GM13976 (cell line): ENCODE data around the gene RAB37.

Experiments
- DNase-seq: peaks from one replicate; pipeline ENCODE4 v3.0.0; 2012; ENCODE audit warnings: low spot score
- CTCF ChIP-seq: IDR thresholded peaks from 2 replicates; pipeline ENCODE4 v1.5.1; 2012; ENCODE audit warnings: borderline replicate concordance, mild to moderate bottlenecking; ENCODE audit not compliant: insufficient read depth; ENCODE audit errors: extremely low read depth, missing control alignments, control extremely low read depth
- in situ Hi-C: fragments of 300-500 bp; cut with MboI; formaldehyde crosslinking; loops from one replicate; pipeline ENCODE4 v1.12.0; 2022; ENCODE audit warnings: low sequenced_read_pairs, mixed read lengths, inconsistent platforms; ENCODE audit not compliant: unreplicated experiment

Gene RAB37

GRCh38 chr17:74698069-74698468 is 39.0 kb upstream of the RAB37 start:
- no peak for TF ChIP-seq CTCF
- in situ Hi-C loops = no loop called here
- no peak for DNase-seq

GRCh38 chr17:74699236-74699635 is 37.8 kb upstream of the RAB37 start:
- DNase-seq = no peak
- in situ Hi-C loops = no loop called here
- no peak for TF ChIP-seq CTCF

- in situ Hi-C loops = no loop called here
- TF ChIP-seq CTCF = no peak
- no peak for DNase-seq
These were observed 34.8 kb upstream of the RAB37 start for GRCh38 chr17:74702116-74702871.

GRCh38 chr17:74703311-74703710 is 33.7 kb upstream of the RAB37 start:
- DNase-seq = no peak
- TF ChIP-seq CTCF = no peak
- in situ Hi-C loops = no loop called here

GRCh38 chr17:74704544-74704943 is 32.5 kb upstream of the RAB37 start:
- in situ Hi-C loops = no loop called here
- no peak for DNase-seq
- no peak for TF ChIP-seq CTCF

- no peak for TF ChIP-seq CTCF
- in situ Hi-C loops = no loop called here
- DNase-seq = no peak
These were observed 25.8 kb upstream of the RAB37 start for GRCh38 chr17:74711058-74711824.

GRCh38 chr17:74712301-74712700 is 24.8 kb upstream of the RAB37 start:
- in situ Hi-C loops = no loop called here
- no peak for TF ChIP-seq CTCF
- no peak for DNase-seq
